GM21526 (cell line): ENCODE measurements around the gene ATP6V1A.
A peak's percentile ranks its signal among the peaks of the same experiment; 100 is the strongest.
"Not testable (repeated sequence)": the region's sequence is repeated elsewhere in the genome, so short reads cannot be mapped to it uniquely, and the experiment has no call there.

Experiments
- ATAC-seq: cut with Tn5 transposase; IDR thresholded peaks from one replicate; pipeline ENCODE4 v1.9.1; 2021; ENCODE audit warnings: moderate library complexity; ENCODE audit not compliant: unreplicated experiment, low FRiP score

Gene ATP6V1A

GRCh38 chr3:113812854-113813253 lies 66.0 kb downstream of the ATP6V1A start:
- ATAC-seq, result no peak

DNA sequence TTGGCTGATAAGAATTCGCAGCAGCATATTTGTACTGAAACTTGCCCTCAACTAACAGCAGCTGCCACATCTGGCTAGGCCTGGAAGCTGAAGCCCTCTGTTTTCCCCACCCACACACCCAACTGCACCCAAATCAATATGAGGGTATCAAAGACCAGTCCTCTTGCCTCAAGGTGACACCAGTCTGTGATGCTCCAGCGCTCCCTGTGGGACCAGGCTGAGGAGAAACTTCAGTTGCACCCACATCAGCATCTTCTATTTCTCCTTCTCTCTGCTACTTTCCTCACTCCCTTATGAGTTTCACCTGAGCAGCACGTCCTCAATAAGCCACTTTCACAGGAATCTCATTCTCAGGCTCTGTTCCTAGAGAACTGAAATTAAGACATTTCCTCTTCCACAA lies 73.0 kb downstream of the ATP6V1A start:
- no peak for ATAC-seq

DNA sequence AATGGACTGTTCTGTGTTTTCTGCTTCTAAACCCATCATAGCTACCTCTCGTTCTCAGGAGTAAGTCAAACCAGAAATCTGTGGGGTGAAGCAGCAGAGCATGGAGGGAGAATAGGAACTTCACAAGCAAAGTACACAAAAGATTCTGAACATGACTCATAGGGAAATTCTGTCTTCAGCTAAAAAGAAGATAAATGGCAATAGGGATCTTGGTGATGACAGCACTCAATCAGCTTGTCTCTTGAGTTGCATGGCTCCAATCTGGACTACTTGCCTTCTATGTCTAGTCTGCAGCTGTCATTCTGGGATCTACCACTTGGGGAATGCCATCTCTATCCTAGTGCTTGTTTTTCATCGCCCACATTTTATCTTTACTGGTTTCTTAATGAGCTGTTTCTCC lies 78.3 kb downstream of the ATP6V1A start:
- ATAC-seq, result peak; percentile 67

DNA sequence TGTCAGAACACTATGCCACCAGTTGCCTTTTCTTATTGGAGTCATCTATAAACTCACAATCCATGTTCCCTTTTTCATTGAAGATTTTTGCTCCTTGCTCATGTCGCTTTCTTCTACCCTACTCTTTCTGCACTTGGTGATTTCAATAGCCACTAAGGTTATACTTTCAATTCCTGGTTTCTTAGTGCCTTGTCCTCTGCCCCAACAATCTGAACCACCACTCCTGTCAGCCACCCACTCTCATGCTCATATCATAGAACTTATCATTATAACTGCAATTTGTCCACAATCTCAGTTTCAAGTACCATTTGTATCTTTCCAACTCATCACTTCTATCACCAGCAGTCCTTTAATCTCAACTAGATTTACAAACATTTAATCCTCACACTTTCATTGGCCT lies 81.8 kb downstream of the ATP6V1A start:
- ATAC-seq, result no peak

DNA sequence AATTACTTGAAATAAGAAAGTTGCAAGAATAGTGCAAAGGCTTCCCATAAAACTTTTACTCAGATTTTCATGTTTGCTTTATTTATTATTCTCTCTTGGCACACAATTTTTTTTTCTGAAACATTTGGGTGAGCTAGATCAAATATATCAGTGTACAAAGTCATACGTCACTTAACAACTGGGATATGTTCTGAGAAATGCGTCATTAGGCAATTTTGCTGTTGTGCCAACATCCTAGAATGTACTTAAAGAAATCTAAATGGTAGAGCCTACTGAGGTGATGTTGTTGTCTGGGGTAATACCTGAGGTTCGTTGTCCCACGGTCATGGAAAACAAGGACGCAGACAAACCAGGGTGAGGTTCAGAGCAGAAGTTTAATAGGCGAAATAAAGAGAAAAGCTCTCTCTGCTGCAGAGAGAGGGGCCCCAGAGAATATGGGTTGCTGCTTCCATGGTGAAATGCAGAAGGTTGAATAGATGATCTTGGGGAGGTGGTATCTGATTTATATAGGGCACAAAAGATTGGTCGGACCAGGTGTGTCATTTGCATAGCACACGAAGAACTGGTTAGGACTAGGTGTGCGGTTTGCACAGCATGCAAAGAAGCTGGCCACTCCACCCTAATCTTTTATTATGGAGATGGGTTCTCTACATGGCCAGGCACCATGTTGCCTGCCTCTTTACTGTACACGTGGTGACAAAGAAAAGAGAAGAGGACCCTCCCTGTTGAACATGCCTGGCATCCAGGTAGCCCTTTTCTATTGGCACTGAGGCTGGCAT lies 82.9 kb downstream of the ATP6V1A start:
- ATAC-seq, result peak; percentile 24

- no peak for ATAC-seq
These were observed 84.2 kb downstream of the ATP6V1A start for GRCh38 chr3:113831103-113831355.

GRCh38 chr3:113832477-113833164 lies 85.8 kb downstream of the ATP6V1A start:
- ATAC-seq, result no peak

DNA sequence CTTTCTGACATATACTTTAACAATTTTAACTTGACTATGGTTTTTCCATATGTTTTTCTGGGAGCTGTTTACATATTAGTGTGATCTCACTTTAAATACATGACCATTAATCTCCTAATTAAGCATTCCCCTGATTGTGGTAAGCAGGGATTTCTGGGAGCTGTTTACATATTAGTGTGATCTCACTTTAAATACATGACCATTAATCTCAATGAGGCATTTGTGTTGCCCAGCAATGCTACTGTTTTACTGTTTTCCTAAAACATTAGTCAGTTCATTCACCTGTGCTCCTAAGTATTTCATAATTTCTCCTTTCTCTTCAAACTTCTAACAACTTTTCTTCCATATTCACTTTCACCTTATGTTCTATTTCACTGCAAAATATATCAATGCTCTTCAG lies 88.1 kb downstream of the ATP6V1A start:
- ATAC-seq, result no peak

GRCh38 chr3:113838631-113839209 lies 91.9 kb downstream of the ATP6V1A start, which contains the start of gene GRAMD1C:
Gene GRAMD1C, plus strand, starts transcription at chr3:113838788. Its CDS starts 122 bp downstream, at chr3:113838910.
- peak; percentile 88 for ATAC-seq

- no peak for ATAC-seq
These were observed 92.7 kb downstream of the ATP6V1A start for GRCh38 chr3:113839551-113839950.

- ATAC-seq, result no peak
These were observed 97.9 kb downstream of the ATP6V1A start for GRCh38 chr3:113844622-113845222.

GRCh38 chr3:113847247-113847646 lies 100.4 kb downstream of the ATP6V1A start:
- ATAC-seq, result no peak

DNA sequence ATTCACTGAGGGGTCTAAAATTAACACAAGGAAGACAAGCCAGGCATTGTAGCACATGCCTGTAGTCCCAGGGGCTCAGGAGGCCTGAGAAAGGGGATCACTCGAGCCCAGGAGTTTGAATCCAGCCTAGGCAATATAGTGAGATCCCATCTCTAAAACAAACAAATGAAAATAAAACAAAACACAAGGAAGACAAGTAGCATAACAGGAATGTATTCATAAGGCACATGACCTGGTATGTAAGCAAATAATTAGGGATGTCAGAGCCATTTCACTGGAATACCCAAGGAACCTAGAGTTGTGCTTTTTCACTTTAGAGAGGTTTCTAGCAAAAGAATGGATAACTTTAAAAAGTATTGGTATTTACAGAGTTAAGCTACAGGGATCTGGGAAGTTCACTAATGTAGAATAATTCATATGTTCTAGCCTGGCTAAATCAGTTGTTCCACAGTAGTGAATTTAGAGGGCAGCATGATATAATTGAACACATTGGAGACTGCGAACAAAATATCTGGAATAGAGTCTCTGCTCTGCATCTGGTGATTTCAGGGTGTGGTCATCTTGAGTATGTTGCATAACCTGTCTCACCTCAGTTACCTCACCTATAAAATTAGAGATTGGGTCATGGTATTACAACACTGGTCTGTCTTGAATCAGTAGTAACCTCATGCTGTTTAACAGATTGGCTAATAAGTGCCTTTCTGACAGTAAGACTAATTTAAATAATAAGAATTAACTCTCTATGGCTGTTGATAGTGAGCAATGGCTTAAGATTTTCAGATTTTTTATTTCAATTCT lies 101.0 kb downstream of the ATP6V1A start:
- no peak for ATAC-seq

DNA sequence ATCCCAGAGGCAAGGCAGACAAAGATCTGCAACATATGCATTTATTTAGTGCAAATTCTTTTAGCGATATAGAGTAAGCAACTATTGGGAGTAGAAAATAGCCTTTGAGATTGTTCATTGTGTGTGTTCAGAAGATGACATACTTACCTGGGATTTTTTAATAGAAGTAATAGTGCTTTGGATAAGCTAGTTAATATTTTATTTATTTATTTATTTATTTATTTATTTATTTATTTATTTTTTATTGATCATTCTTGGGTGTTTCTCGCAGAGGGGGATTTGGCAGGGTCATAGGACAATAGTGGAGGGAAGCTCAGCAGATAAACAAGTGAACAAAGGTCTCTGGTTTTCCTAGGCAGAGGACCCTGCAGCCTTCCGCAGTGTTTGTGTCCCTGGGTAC lies 102.2 kb downstream of the ATP6V1A start:
- ATAC-seq, result not testable (repeated sequence)

DNA sequence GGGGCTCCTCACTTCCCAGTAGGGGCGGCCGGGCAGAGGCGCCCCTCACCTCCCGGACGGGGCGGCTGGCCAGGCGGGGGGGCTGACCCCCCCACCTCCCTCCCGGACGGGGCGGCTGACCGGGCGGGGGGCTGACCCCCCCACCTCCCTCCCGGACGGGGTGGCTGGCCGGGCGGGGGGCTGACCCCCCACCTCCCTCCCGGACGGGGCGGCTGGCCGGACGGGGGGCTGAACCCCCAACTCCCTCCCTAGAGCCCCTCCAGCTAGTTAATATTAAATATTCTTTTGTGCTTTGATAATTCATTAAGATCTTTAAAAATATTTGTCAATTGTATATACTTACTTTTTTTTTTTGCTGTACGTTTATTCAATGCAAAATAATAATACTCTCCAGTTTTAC lies 103.0 kb downstream of the ATP6V1A start:
- ATAC-seq, result not testable (repeated sequence)

GRCh38 chr3:113850391-113850790 lies 103.6 kb downstream of the ATP6V1A start:
- ATAC-seq, result not testable (repeated sequence)

DNA sequence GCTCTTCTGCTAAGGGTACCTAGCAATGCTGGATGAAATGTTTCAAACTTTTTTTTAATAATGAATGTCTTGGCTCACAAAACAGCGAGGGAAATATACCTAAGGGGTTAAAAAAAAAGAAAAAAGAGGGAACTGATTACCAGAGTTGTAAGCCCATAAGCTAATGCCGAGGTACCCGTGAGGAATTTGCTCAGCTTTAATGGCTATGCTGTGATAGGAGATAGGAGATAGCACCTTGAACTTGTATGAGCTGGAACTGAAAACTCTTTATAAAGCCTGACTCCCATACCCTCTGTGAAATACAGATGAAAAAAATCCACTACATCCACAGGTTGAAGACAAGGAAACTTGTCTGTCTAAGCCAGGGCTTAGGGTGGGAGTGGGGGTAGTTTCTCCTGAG lies 105.7 kb downstream of the ATP6V1A start:
- ATAC-seq, result no peak
